Activated CD8-positive, alpha-beta memory T cell treated with anti-CD3 and anti-CD28 coated beads, Interleukin-2, amount 50 U/mL, for 24 hours (primary cell): Measurements from ENCODE around the gene EXOSC7.
A peak's percentile ranks its signal among the peaks of the same experiment; 100 is the strongest.
"Not testable (repeated sequence)": the region's sequence is repeated elsewhere in the genome, so short reads cannot be mapped to it uniquely, and the experiment has no call there.

ENCODE experiments used
- DNase-seq: peaks from one replicate; pipeline ENCODE4 v3.0.0-alpha.2; 2020; ENCODE audit errors: extremely low read depth

EXOSC7 gene

DNA sequence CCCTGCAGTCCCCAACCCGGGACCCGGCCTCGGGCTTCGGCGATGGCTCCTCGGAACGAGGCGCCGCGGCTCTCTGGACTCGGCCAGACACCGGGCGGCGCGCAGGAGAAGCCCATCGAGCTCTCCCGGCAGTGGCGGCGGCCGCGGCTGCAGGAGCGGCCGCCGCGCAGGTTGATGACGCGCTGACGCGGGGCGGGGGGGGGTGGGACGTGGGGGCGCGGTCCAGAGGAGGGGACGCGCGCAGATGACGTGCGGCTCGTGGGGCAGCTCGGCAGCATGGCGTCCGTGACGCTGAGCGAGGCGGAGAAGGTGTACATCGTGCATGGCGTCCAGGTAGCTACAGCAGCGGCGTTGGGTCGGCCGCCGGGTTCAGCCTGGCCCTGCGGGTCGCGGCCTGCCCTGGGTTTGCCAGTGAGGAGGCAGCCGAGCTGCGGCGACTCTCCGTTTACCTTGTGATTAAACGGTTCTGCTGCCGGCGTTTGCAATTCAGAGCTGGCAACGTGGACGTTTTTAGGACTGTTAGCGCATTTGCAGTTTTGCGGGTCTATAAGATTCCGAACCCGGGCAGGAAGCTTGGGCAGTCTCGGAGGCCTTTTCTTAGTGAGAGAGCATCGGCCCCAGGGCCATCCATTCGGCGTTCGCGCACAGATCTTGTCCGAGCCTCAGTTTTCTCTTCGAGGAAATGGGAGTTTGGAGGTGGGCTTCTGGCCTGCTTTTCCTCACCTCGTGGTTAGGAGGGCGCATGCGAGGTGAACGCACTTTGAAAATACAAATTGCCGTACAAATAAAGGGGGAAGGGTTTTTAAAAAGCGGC, at the start of gene EXOSC7, which contains the start of gene ZDHHC3:
Gene EXOSC7 (plus strand): TSS at position 243 of the 814 bp plus-strand sequence. CDS start 34 bp downstream, at position 277.
Gene ZDHHC3 (minus strand): TSS at position 173 of the 814 bp plus-strand sequence. CDS start 16,738 bp downstream, outside the sequence.
- DNase-seq: peak; percentile 59

- DNase-seq: no peak
These were observed 49.1 kb upstream of the EXOSC7 start for GRCh38 chr3:44926921-44927320.

GRCh38 chr3:44927371-44927770, 48.7 kb upstream of the EXOSC7 start:
- no peak for DNase-seq

DNA sequence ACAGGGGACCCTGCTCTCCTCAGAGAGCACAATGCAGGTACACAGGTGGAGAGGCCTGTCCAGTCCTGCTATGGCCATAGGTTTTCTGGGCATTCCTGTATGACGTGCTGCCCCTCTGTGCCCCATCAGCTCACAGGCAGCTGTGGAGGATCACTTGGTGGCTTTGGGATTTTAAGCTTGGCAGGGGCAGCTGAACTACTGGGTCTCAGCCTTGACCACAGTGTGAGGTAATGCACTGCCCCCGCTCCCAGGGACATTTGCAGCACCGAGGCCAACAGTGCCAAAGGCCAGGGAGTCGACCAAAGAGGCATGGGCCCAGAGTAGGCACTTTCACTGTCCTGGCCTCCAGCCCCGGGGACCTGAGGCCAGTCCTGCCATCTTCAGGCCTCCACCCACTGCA, 46.3 kb upstream of the EXOSC7 start:
- no peak for DNase-seq

DNA sequence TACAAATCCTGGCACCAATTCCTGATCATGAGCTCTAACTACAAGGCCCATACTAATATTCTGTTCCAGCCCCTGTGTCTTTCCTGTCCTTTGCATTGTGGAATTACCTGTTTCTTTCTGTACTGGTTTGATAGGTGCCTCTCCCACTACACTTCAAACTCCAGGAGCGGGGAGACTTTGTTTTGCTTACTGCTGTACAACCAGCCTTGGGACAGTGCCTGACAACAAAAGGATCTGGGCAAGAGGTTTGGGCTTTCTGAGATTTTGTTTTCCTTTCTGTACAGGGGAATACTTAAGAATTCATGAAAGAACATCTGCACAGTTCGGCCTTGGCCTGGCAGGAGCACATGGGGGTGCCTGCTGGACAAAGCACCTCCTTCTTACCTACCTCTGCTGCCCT, 45.1 kb upstream of the EXOSC7 start:
- no peak for DNase-seq

- no peak for DNase-seq
These were observed 44.3 kb upstream of the EXOSC7 start for GRCh38 chr3:44931791-44932190.

DNA sequence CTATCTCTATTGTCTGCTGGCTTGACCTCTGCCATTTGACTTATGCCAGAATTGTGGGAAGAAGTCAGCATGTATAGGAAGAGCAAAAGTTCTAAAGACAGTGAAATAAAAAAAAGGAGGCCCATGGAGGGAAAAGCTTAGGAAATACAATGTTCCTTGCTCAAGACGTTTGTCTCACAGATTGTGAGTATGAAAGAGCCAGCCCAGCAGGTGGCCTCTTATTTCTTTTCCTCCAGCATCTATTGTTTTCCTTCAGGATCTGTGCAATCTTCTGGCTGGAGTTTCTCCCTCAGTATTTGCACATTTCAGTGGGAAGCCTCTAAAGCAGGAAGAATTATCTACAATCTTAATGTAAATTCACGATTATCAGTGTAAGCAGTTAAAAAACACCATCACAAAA, 43.8 kb upstream of the EXOSC7 start:
- no peak for DNase-seq

- DNase-seq: no peak
These were observed 42.8 kb upstream of the EXOSC7 start for GRCh38 chr3:44932986-44933944.

DNA sequence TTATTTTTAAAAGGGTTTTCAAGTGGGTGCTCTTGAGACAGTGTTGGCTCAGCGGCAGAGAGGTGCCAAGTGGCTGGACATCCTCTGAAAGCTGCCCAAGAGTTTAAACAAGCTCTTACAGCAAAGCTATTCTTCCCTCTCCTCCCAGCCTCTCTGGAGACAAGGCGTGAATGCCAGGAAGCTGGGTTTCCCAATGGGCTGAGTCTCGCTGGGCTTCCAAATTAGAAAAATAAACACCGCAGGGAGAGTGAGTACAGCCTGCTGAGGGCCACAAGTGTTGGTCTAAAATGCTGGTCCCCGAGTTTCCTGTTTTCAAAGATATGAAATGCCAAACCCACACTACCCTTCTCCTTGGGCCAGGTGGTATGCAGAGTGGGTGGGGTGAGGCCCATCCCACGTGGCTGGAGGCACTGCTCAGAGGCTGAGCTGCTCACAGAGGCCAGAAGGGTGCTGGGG, 36.4 kb upstream of the EXOSC7 start:
- DNase-seq: no peak

- no peak for DNase-seq
These were observed 33.7 kb upstream of the EXOSC7 start for GRCh38 chr3:44942202-44942921.

GRCh38 chr3:44948239-44948638, 27.8 kb upstream of the EXOSC7 start:
- DNase-seq: no peak

DNA sequence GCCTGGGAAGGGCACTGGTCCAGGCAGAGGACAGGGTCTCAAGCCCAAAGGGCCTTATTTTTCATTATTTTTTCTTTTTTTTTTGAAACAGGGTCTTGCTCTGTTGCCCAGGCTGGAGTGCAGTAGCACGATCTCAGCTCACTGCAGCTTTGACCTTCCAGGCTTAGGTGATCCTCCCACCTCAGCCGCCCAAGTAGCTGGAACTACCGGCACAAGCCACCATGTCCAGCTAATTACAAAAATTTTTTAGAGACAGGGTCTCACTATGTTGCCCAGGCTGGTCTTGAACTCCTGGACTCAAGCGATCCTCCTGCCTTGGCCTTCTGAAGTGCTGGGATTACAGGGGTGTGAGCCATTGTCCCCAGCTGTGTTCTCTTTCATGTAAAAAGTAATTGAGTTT, 26.3 kb upstream of the EXOSC7 start:
- not testable (repeated sequence) for DNase-seq

GRCh38 chr3:44950275-44950734, 25.7 kb upstream of the EXOSC7 start:
- no peak for DNase-seq

- no peak for DNase-seq
These were observed 23.4 kb upstream of the EXOSC7 start for GRCh38 chr3:44952689-44953088.

DNA sequence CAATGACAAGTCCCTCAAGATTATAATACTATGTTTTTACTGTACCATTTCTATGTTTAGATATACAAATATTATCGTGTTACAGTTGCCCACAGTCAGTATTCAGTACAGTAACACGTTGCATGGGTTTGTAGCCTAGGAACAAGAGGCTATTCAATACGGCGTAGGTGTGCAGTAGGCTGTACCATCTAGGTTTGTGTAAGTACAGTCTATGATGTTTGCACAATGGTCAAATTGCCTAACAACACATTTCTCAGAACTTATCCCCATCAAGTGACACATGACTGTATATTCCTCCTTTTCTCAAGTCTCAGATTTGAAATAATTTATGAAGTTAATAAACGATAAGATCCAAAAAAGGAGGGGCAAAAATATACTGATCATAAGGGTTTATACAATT, 21.7 kb upstream of the EXOSC7 start:
- no peak for DNase-seq

- DNase-seq: no peak
These were observed 21.1 kb upstream of the EXOSC7 start for GRCh38 chr3:44954962-44955361.

GRCh38 chr3:44955917-44956316, 20.1 kb upstream of the EXOSC7 start:
- no peak for DNase-seq

DNA sequence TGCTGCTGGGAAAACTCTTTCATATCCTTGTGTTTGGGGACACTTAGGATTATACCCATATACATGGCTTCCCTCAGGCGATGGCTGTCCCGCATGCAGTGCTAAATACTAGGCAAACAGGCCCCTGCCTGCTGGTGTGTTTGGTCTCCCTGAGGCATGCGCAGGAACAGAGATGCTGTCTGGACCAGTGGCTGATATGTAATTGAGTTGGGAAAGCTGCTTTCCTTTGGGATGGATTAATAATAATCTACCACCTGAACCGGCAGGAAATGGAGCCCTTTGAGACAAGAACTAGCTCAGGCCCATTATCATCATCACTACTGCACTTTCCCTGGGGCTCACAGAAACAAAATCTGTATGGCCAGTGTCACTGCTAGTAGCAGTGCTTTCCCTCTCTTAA, 18.1 kb upstream of the EXOSC7 start:
- DNase-seq: no peak

DNA sequence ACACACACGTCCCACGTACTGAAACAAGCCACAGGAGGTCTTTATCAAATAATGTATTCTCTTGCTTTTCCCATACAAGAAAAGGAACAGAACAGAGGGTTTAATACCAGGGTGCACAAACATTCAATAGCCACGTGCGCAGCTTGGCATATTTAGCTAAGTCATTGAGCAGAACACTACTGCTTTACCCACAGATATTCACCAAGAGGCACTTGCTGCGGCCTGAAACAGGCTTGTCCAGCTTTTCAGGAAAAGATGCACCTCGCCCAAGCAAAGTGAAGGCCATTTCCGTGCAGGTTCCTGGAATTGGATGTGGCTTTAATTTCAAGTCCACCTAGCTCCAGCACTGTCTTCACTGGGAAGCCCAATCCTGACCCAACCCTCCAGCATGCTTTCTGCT, 17.7 kb upstream of the EXOSC7 start:
- DNase-seq: no peak

- no peak for DNase-seq
These were observed 15.5 kb upstream of the EXOSC7 start for GRCh38 chr3:44960387-44961026.

DNA sequence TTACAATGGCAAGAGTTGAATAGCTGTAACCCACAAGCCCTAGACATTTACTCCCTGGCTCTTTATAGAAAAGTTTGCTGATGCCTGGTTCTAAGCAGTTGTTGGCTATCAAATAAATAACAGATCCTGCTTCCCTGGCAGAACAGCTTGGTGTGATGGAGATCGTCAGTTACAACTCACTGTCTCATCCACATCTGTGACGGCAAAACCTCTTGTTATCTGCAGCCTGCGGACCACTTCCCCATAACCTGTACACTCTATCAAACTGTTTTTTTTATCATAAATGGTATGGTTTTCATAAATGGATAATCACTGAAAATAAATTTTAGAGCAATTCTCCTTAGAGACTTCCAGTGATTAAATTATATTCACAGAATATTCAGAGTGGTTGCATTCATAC, 14.2 kb upstream of the EXOSC7 start:
- no peak for DNase-seq
